ENCODE data around the gene CD59.

- TF ChIP-seq POLR2A (IDR thresholded peaks at IDR 0.05) (no peak), CTCF (IDR thresholded peaks at IDR 0.05) (no peak)
Measured at GRCh38 chr11:33743291-33743690, 7.1 kb upstream of the CD59 start.
